Measurements from ENCODE around the gene MPIG6B. TPM values are rescaled to one million over a fixed set of nuclear protein-coding genes. Genes with fewer than 3 reads are reported as not detected.

MPIG6B gene
- total and polyA plus RNA-seq, 2 donors (not counting 1 experiment from before 2014, with no cell fraction given): not detected

GRCh38 chr6:31702405-31702818 is 20.8 kb upstream of the MPIG6B start:
- peaks cover 22% of the 10 kb centered on the region for H3K79me2 ChIP-seq (ENCODE audit: control insufficient read depth, insufficient read depth, low read length)
- peak overlapping the region; percentile 96 for H3K9ac ChIP-seq (ENCODE audit: insufficient read depth, low read length)
- peak in 1 of 2 donors; percentile 26 for DNase-seq (ENCODE audit: low read depth in 2 of 2)
- no peaks in the 10 kb centered on the region for H3K9me3 ChIP-seq (ENCODE audit: control insufficient read depth, insufficient read depth, low read depth, low read length)
- peak overlapping the region; percentile 76 to 93 (median 82) for H3K4me3 ChIP-seq (replicated peaks in 1 of 4; ENCODE audit: control extremely low read depth in 1 of 4, insufficient read depth in 1 of 4, low read depth in 3 of 4, low read length in 4 of 4)
- TF ChIP-seq EZH2 (IDR thresholded peaks at IDR 0.05; ENCODE audit: low read length, missing control alignments) (no peak), CTCF (conservative IDR thresholded peaks at IDR 0.05 in 1 of 2, IDR thresholded peaks at IDR 0.05 in 1 of 2; ENCODE audit: low read depth in 1 of 2, low read length in 2 of 2) (no peak)
- H2AFZ ChIP-seq (ENCODE audit: low read length): peak overlapping the region; percentile 77
- H3K4me1 ChIP-seq (ENCODE audit: control insufficient read depth, extremely low read depth, insufficient read depth, low read length): peaks cover 8% of the 10 kb centered on the region
- H3K27me3 ChIP-seq (ENCODE audit: control insufficient read depth, insufficient read depth, low read length): no peaks in the 10 kb centered on the region
- H4K20me1 ChIP-seq (ENCODE audit: control insufficient read depth, extremely low read depth, insufficient read depth, low read length): no peaks in the 10 kb centered on the region
- peak overlapping the region; percentile 98 for H3K4me2 ChIP-seq (ENCODE audit: extremely low read depth, insufficient read depth, low read length)
- no peaks in the 10 kb centered on the region for H3K36me3 ChIP-seq (ENCODE audit: control insufficient read depth, insufficient read depth, low read length)
- H3K27ac ChIP-seq (ENCODE audit: insufficient read depth, low read length): peak overlapping the region; percentile 98

- H3K36me3 ChIP-seq (ENCODE audit: control insufficient read depth, insufficient read depth, low read length): no peaks in the 10 kb centered on the region
- H3K27me3 ChIP-seq (ENCODE audit: control insufficient read depth, insufficient read depth, low read length): no peaks in the 10 kb centered on the region
- H3K4me3 ChIP-seq (replicated peaks in 1 of 4; ENCODE audit: control extremely low read depth in 1 of 4, insufficient read depth in 1 of 4, low read depth in 3 of 4, low read length in 4 of 4): peak within 1 kb of the TSS; percentile 76 to 93 (median 82)
- H3K27ac ChIP-seq (ENCODE audit: insufficient read depth, low read length): peak within 1 kb of the TSS; percentile 98
- H3K9me3 ChIP-seq (ENCODE audit: control insufficient read depth, insufficient read depth, low read depth, low read length): no peaks in the 10 kb centered on the region
- peak within 1 kb of the TSS; percentile 96 for H3K9ac ChIP-seq (ENCODE audit: insufficient read depth, low read length)
- peak within 1 kb of the TSS; percentile 93 for H2AFZ ChIP-seq (ENCODE audit: low read length)
- no peaks in the 10 kb centered on the region for H4K20me1 ChIP-seq (ENCODE audit: control insufficient read depth, extremely low read depth, insufficient read depth, low read length)
- H3K4me2 ChIP-seq (ENCODE audit: extremely low read depth, insufficient read depth, low read length): peak within 1 kb of the TSS; percentile 98
- TF ChIP-seq CTCF (conservative IDR thresholded peaks at IDR 0.05 in 1 of 2, IDR thresholded peaks at IDR 0.05 in 1 of 2; ENCODE audit: low read depth in 1 of 2, low read length in 2 of 2) (no peak), EZH2 (IDR thresholded peaks at IDR 0.05; ENCODE audit: low read length, missing control alignments) (no peak)
- DNase-seq (ENCODE audit: low read depth in 2 of 2): peak; percentile 98 to 99
- H3K4me1 ChIP-seq (ENCODE audit: control insufficient read depth, extremely low read depth, insufficient read depth, low read length): peaks cover 8% of the 10 kb centered on the region
- peaks cover 22% of the 10 kb centered on the region for H3K79me2 ChIP-seq (ENCODE audit: control insufficient read depth, insufficient read depth, low read length)
These were observed 20.1 kb upstream of the MPIG6B start, which contains the start of gene ABHD16A for GRCh38 chr6:31702819-31703716. Gene ABHD16A, minus strand, starts transcription at chr6:31703324. Its CDS starts 43 bp downstream, at chr6:31703281.

- DNase-seq (ENCODE audit: low read depth in 2 of 2): no peak
- TF ChIP-seq CTCF (conservative IDR thresholded peaks at IDR 0.05 in 1 of 2, IDR thresholded peaks at IDR 0.05 in 1 of 2; ENCODE audit: low read depth in 1 of 2, low read length in 2 of 2) (no peak), EZH2 (IDR thresholded peaks at IDR 0.05; ENCODE audit: low read length, missing control alignments) (no peak)
- H3K9me3 ChIP-seq (ENCODE audit: control insufficient read depth, insufficient read depth, low read depth, low read length): no peaks in the 10 kb centered on the region
- H3K36me3 ChIP-seq (ENCODE audit: control insufficient read depth, insufficient read depth, low read length): no peaks in the 10 kb centered on the region
- peaks cover 8% of the 10 kb centered on the region for H3K4me1 ChIP-seq (ENCODE audit: control insufficient read depth, extremely low read depth, insufficient read depth, low read length)
- no peak overlapping the region for H3K9ac ChIP-seq (ENCODE audit: insufficient read depth, low read length)
- no peak overlapping the region for H2AFZ ChIP-seq (ENCODE audit: low read length)
- no peak overlapping the region for H3K27ac ChIP-seq (ENCODE audit: insufficient read depth, low read length)
- no peaks in the 10 kb centered on the region for H4K20me1 ChIP-seq (ENCODE audit: control insufficient read depth, extremely low read depth, insufficient read depth, low read length)
- H3K4me2 ChIP-seq (ENCODE audit: extremely low read depth, insufficient read depth, low read length): no peak overlapping the region
- peaks cover 18% of the 10 kb centered on the region for H3K79me2 ChIP-seq (ENCODE audit: control insufficient read depth, insufficient read depth, low read length)
- peaks cover 5% of the 10 kb centered on the region for H3K27me3 ChIP-seq (ENCODE audit: control insufficient read depth, insufficient read depth, low read length)
- H3K4me3 ChIP-seq (replicated peaks in 1 of 4; ENCODE audit: control extremely low read depth in 1 of 4, insufficient read depth in 1 of 4, low read depth in 3 of 4, low read length in 4 of 4): no peak overlapping the region
These were observed 17.2 kb upstream of the MPIG6B start for GRCh38 chr6:31705931-31706330.
